Parathyroid adenoma (tissue), 2 donors: ENCODE results near the gene SIGLEC8.
"Not testable (repeated sequence)": the region's sequence is repeated elsewhere in the genome, so short reads cannot be mapped to it uniquely, and the experiment has no call there.

ENCODE experiments used
- H2AFZ ChIP-seq: fragments of 300-600 bp; sonication (generic); one replicate; pipeline ENCODE4 v1.7.0; 2017; ENCODE audit warnings: antibody characterized with exemption, mild to moderate bottlenecking
- H3K27ac ChIP-seq: fragments of 300-600 bp; sonication (generic); one replicate; pipeline ENCODE4 v1.7.0; 2017
- H3K27me3 ChIP-seq: fragments of 300-600 bp; sonication (generic); one replicate; pipeline ENCODE4 v1.7.0; 2017; ENCODE audit warnings: low read length; ENCODE audit not compliant: control insufficient read depth, insufficient read depth
- H3K36me3 ChIP-seq: fragments of 300-600 bp; sonication (generic); one replicate; pipeline ENCODE4 v1.7.0; 2017; ENCODE audit warnings: low read length; ENCODE audit not compliant: control insufficient read depth, insufficient read depth
- H3K4me1 ChIP-seq: fragments of 300-600 bp; sonication (generic); one replicate; pipeline ENCODE4 v1.7.0; 2017; ENCODE audit warnings: control low read depth
- H3K4me2 ChIP-seq: fragments of 300-600 bp; sonication (generic); one replicate; pipeline ENCODE4 v1.7.0; 2017; ENCODE audit warnings: low read length
- H3K4me3 ChIP-seq: fragments of 300-600 bp; sonication (generic); one replicate; pipeline ENCODE4 v1.7.0; 2017; ENCODE audit warnings: low read depth, low read length
- H3K79me2 ChIP-seq: fragments of 300-600 bp; sonication (generic); one replicate; pipeline ENCODE4 v1.7.0; 2017; ENCODE audit warnings: control low read depth
- H3K9ac ChIP-seq: fragments of 300-600 bp; sonication (generic); one replicate; pipeline ENCODE4 v1.7.0; 2017; ENCODE audit warnings: mild to moderate bottlenecking
- H3K9me3 ChIP-seq: fragments of 300-600 bp; sonication (generic); one replicate; pipeline ENCODE4 v1.7.0; 2017; ENCODE audit warnings: low read length; ENCODE audit not compliant: control insufficient read depth
- TF ChIP-seq, protein P1 (sequence below): fragments of 300-600 bp; sonication (generic); IDR thresholded peaks from one replicate; pipeline ENCODE4 v1.7.0; 2017; ENCODE audit warnings: antibody characterized with exemption, mild to moderate bottlenecking
- donor health status: primary hyperparathyroidism.

The SIGLEC8 gene

GRCh38 chr19:51503286-51503817 lies 45.1 kb upstream of the SIGLEC8 start:
- Histone ChIP-seq H3K79me2 (no peaks in the 10 kb centered on the region), H3K9me3 (no peaks in the 10 kb centered on the region), H3K27ac (no peak overlapping the region), H3K9ac (no peak overlapping the region), H3K4me3 (no peak overlapping the region), H3K4me1 (no peaks in the 10 kb centered on the region), H2AFZ (no peak overlapping the region), H3K4me2 (no peak overlapping the region), H3K36me3 (no peaks in the 10 kb centered on the region), H3K27me3 (no peaks in the 10 kb centered on the region)
- TF ChIP-seq, protein P1, sequence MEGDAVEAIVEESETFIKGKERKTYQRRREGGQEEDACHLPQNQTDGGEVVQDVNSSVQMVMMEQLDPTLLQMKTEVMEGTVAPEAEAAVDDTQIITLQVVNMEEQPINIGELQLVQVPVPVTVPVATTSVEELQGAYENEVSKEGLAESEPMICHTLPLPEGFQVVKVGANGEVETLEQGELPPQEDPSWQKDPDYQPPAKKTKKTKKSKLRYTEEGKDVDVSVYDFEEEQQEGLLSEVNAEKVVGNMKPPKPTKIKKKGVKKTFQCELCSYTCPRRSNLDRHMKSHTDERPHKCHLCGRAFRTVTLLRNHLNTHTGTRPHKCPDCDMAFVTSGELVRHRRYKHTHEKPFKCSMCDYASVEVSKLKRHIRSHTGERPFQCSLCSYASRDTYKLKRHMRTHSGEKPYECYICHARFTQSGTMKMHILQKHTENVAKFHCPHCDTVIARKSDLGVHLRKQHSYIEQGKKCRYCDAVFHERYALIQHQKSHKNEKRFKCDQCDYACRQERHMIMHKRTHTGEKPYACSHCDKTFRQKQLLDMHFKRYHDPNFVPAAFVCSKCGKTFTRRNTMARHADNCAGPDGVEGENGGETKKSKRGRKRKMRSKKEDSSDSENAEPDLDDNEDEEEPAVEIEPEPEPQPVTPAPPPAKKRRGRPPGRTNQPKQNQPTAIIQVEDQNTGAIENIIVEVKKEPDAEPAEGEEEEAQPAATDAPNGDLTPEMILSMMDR: no peak

DNA sequence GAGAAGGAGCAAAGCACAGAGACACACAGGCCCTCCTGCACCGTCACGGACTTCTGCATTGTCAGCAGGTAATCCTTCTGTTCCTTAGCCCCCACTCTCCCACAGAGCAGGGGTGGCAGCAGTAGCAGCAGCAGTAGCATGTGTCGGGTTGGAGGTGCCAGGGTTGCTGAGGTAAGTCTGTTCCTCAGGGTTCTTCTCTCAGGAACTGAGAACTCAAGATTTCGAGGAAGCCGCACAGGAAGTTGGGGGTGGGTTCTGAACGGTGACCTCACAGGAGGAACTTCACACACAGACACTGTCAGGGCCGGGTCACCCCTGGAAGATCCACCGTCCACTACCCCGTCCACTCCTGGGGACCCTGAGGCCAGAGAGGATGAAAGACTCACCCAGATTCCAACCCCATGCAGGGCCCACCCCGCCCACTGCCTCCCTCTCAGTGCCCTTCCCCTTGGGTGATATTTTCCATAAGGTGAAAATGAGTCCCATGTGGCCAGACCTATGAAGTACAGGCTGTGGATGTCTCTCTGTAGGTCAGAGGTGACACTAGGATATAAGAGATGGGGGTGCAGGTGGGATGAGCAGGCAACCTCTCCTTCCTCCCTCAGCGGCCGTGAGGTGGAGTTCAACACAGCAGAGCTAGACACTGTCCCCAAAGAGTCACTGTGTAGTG lies 43.5 kb upstream of the SIGLEC8 start, which contains the start of gene SIGLEC12:
Gene SIGLEC12 (minus strand): TSS at position 207 of the 670 bp plus-strand sequence. CDS start 67 bp downstream, at position 140.
- Histone ChIP-seq H3K4me1 (no peaks in the 10 kb centered on the region), H3K4me2 (no peak within 1 kb of the TSS), H3K27ac (no peak within 1 kb of the TSS), H2AFZ (no peak within 1 kb of the TSS), H3K9me3 (no peaks in the 10 kb centered on the region), H3K9ac (no peak within 1 kb of the TSS), H3K27me3 (no peaks in the 10 kb centered on the region), H3K4me3 (no peak within 1 kb of the TSS), H3K79me2 (no peaks in the 10 kb centered on the region), H3K36me3 (no peaks in the 10 kb centered on the region)
- TF ChIP-seq, protein P1: no peak

DNA sequence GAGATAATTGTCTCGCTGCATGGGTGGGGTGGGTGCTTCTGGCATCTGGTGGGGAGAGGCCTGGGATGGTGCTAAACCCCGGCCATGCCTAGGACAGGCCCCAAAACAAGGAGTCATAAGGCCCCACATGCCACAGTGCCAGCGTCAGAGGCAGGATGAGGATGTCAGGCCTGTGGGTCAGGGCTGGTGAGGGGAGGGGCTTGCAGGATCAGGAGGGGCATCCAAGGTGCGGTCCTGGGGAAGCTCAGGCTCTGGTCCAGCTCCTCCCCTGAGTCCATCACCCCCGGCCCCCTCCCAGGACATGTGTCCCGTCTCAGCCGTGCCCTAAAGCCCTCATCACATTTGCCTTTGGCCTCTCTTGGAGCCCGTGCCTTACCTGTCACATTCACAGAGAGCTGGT lies 42.7 kb upstream of the SIGLEC8 start:
- H3K4me3 ChIP-seq, H3K4me1 ChIP-seq, H2AFZ ChIP-seq, H3K79me2 ChIP-seq, H3K27me3 ChIP-seq, H3K27ac ChIP-seq, H3K36me3 ChIP-seq, H3K9me3 ChIP-seq, H3K4me2 ChIP-seq, H3K9ac ChIP-seq: not testable (repeated sequence)

- H3K27me3 ChIP-seq: no peaks in the 10 kb centered on the region
- H3K36me3 ChIP-seq: no peaks in the 10 kb centered on the region
- TF ChIP-seq, protein P1: no peak
- H3K4me1 ChIP-seq: no peaks in the 10 kb centered on the region
- H3K4me2 ChIP-seq: no peak overlapping the region
- H3K4me3 ChIP-seq: no peak overlapping the region
- H3K9me3 ChIP-seq: no peaks in the 10 kb centered on the region
- H2AFZ ChIP-seq: no peak overlapping the region
- H3K79me2 ChIP-seq: no peaks in the 10 kb centered on the region
- H3K27ac ChIP-seq: no peak overlapping the region
- H3K9ac ChIP-seq: no peak overlapping the region
These were observed 39.4 kb upstream of the SIGLEC8 start for GRCh38 chr19:51497666-51498065.

DNA sequence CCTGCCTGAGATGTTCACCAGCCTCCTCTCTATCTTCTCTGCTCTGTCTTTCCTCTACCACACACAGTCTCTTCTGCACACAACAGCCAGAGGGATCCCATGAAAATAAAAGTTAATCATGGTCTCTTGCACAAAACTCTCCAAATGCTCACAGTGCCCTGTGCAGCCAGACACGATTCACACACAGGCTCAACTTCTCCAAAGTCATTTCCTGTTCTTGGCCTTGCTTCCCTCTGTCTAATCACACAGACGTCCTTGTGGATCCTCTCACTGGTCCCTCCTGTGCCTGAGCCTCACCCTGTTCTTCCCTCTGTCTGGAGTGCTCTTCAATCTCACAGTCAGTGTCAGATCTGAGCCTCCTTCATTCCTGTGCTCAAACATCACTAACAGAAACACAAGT lies 35.5 kb upstream of the SIGLEC8 start:
- H3K4me3 ChIP-seq: no peak overlapping the region
- TF ChIP-seq, protein P1: no peak
- no peak overlapping the region for H2AFZ ChIP-seq
- H3K4me1 ChIP-seq: no peaks in the 10 kb centered on the region
- H3K79me2 ChIP-seq: no peaks in the 10 kb centered on the region
- no peaks in the 10 kb centered on the region for H3K36me3 ChIP-seq
- no peaks in the 10 kb centered on the region for H3K9me3 ChIP-seq
- no peak overlapping the region for H3K9ac ChIP-seq
- H3K27ac ChIP-seq: no peak overlapping the region
- no peaks in the 10 kb centered on the region for H3K27me3 ChIP-seq
- H3K4me2 ChIP-seq: no peak overlapping the region
